RPMI8226 (cell line): ENCODE measurements around the gene LGI4.
A peak's percentile ranks its signal among the peaks of the same experiment; 100 is the strongest.
"Not testable (repeated sequence)": the region's sequence is repeated elsewhere in the genome, so short reads cannot be mapped to it uniquely, and the experiment has no call there.

ENCODE experiments used
- DNase-seq: peaks from one replicate; pipeline ENCODE4 v3.0.0-alpha.2; 2015

The LGI4 gene

DNA sequence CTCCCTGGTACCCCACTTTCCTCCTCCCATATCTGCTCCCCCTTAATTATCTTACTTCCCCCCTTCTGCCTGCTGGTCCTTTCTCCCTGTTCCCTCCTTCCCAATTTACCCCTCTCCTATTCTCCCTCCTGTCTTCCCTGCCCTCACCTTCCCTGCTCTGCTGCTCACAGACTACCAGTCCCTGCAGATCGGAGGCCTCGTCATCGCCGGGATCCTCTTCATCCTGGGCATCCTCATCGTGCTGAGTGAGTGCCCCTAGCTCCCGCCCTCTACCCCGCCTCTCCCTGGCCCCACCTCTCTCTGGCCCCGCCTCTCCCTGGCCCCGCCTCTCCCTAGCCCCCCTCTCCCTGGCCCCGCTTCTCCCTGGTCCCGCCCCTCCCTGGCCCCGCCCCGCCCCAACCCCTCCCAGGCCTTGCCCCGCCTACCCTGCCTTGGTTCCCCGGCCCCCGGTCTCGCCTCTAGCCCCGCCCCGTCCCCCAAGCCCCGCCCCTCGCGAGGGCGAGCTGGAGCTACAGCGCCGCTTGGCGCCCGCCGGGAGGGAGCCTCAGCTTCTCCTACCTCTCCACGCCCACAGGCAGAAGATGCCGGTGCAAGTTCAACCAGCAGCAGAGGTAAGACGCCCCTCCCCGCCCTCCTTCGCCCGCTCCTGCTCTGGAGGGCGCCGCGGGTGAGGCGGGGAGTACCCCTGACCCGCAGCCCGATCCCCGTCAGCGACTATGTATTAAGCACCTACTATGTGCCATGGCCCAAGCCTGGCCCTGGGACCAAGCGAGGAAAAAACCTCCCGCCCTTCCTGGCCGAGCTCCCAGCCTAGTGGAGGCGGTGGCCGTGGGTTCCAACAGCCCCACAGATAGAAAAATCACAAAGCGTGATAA is 6.3 kb upstream of the LGI4 start:
- peak; percentile 91 for DNase-seq

DNA sequence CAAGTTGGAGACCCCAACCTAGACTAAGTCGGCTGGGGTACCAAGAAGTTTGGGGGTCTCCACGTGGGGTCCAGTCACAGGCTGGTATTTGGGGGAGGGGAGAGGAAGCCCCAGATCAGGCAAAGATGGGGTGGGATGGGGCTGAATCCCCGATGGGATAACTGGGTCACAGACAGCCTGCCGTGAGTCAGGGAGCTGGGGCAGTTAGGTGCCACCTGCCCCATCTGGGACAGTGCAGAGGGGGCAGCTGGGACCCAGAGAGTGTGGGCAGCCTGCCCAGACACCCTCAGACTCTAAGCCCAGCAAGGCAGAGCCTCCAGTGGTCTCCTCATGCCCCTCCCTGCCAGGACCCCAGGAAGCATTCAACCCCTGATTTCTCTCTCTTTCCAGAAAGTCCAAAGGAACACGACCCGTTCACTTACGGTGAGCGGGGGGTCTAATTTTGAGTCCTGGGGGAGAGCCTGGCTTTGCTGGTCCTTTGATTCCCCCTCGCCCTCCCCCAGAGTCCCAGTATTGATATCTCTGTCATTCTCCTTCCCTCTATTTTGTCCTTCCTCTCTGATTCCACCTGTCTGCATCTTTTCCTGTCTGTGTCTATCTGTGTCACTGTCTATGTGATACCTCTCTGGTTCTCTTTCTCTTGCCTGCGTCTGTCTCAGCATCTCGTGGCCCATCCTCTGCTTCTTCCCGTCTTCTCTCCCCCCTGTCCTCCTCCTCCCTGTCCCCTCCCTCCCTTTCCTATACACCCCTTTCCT is 5.5 kb upstream of the LGI4 start:
- DNase-seq, result no peak

DNA sequence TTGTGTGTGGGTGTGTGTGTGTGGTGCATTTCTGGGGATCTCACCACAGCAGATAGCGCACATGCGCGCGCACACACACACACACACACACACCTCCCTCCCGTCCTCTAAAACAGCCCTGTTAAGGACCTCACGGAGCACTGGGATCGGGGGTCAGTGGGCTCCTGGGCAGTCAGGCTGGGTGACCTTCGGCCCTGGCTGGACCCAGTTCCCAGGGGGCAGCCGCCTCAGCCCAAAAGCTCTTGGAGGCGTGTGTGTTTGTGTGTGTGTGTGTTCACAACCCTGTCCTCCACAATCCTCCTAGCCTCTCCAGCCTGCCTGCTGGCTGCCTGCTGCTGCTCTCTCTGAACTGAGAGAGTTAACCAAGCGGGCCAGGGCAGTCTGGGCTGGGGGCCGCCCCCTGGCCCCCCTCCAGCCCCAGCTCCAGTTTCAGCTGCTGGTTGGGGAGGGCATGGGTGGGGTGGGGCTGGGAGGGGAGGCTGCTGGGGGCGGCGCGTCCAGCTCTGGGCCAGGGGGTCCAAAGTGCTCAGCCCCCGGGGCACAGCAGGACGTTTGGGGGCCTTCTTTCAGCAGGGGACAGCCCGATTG is 3.5 kb upstream of the LGI4 start, which contains the start of gene FXYD1:
Gene FXYD1 (plus strand): TSS at position 520 of the 588 bp plus-strand sequence. CDS start 1,256 bp downstream, outside the sequence.
- DNase-seq, result no peak

DNA sequence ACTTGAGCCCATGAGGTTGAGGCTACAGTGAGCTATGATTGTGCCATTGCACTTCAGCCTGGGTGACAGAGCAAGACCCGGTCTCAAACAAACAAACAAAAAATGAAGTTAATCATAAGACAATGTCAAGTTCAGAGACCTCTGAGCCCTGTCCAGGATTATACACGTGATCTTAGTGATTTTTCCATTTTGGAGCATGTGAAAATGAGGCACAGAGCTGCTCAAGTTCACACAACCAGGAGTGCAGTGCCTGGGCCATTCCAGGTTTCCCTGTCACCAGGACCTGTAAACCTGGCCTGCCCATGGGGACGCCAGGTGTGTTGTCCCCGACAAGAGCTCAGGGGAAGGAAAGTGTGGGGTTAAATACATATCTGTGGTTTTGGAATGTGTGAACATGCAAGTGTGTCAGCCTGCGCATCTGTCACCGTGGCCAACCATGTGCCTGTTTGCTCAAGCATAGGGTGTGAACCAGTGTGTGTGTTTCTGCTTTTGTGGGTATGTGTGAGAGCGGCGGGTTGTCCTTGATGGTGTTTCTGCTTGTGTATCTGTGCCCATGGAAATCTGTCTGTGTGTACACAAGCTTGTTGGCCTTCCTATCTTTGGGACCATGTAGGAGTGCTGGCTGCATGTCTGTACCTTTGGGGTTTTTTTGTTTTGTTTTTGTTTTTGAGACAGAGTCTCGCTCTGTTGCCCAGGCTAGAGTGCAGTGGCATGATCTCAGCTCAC is 2.3 kb upstream of the LGI4 start:
- no peak for DNase-seq

DNA sequence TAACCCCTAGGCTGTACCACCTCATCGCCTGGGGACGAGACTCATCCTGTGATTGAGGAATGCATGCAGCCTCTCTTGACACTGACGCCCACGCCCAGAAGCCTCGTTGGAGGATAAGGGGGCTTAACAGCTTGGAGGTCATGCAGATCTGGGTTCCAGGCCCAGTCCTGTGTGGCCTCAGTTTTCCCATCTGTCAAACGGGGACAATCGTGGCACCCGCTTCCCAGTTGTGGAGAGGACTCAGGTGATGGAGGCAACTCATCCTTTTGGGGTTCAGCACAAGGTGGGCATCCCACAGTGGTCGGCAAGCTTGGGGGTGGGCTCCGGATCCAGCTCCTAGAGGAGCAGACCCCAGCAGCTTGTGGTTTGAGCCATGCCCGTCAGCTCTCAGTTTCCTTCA is 1.4 kb upstream of the LGI4 start:
- no peak for DNase-seq

DNA sequence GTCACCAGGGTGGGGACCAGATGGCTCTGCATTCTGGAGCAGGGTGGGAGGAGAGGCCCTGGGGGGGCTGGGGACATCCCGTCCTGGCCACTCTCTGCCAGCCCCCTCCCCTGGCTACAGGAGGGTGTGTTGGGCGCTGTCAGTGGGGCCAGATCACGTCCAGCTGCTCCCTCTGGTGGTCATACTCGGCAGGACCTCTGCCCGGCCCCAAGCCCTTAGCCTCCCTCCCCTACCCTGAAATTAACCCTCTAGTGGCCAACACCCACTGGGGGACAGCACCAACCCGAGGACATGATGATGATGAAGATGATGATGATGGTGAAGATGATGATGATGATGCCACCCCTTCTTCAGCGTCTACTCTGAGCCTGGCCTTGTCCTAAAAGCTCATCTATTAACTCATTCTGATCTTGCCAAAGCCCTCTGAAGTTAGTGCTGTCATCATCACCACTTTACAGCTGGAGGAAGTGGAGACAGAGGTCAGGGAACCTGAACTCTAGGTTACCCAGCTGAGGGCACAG is 590 bp upstream of the LGI4 start:
- DNase-seq, result peak; percentile 64

DNA sequence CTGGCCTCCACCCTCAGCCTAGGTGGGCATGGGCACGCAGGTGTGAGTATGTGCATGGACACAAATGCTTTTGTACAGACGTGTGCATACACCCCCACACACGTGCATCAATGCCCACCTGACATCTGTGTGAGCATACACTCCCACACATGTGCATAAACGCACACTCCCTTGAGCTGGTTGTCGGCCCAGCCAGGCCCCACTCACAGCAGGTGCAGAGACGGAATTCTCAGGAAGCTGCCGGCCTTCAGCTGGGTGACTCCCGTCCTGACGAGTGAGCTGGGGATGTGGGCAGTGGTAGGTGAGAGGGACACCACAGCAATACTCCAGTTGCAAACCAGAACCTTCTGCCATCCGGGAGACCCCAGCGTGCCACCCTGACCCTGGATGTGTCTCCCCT is 1.0 kb downstream of the LGI4 start:
- DNase-seq, result no peak

DNA sequence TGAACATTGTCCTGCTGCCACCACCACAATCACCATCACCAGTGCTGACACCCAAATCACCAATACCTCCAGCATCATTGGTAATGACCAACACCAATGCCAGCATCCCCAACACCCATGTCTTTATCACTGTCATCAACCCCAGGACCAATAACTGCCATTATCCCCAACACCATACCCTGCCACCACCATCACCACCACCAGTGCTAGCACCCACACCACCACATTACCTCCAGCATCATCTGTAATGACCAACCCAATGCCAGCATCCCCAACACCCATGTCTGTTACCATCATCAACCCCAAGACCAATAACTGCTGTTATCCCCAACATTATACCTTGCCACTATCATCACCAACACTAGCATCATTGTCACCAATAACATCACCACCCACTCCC is 2.6 kb downstream of the LGI4 start:
- DNase-seq, result no peak

DNA sequence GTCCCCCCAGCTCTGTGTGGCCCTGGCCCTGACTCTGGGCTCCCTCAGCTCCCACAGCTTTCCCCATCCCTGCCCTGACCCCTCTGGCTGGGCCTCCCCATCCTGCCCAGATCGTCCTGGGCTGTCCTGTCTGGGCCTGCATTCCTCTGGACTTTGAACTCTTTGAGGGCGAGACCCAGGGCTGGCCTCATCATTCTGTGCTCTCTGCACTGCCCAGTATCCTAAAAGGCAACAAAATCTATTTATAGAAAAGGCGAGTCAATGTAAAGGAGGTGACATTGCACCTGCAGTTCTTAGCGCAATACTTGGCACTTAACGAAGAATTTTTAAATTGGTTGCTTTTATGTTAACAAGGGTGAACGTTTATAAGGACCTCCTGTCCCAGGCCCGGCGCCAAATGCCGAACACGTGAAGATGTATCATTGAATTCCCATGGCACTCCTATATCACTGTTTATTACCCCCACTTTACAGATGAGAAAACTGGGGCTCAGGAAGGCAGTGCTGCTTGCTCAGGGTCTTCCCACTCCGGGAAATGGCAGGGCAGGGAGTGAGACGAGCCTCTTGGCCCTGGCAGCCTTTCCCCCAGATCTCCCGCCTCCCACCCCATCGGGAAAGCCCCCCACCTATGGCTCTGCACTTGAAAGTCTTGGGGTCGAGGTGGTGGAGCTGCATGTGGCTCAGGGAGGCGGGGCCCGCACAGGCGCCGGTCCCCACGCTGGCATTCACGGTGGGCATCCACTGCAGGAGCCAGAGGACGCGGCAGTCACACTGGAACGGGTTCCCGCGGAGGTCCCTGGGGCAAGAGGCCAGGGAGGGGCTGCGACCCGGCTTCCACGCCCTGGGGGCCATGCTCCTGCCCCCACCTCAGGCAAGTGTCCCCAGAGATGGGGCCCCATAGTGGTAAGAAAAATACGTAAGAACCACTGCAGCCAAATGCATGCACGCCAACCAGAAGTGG is 3.8 kb downstream of the LGI4 start:
- no peak for DNase-seq

DNA sequence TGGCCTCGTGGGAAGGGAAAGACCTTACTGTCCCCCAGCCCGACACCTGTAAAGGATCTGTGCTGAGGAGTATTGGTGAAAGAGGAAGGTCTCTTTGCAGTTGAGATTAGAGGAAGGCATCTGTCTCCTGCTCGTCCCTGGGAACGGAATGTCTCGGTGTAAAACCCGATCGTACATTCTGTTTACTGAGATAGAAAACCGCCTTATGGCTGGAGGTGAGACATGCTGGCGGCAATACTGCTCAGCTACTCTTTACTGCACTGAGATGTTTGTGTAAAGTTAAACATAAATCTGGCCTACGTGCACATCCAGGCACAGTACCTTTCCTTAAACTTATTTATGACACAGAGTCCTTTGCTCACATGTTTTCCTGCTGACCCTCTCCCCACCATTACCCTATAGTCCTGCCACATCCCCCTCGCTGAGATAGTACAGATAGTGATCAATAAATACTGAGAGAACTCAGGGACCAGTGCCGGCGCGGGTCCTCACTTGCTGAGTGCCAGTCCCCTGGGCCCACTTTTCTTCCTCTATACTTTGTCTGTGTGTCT is 5.1 kb downstream of the LGI4 start:
- DNase-seq, result not testable (repeated sequence)

DNA sequence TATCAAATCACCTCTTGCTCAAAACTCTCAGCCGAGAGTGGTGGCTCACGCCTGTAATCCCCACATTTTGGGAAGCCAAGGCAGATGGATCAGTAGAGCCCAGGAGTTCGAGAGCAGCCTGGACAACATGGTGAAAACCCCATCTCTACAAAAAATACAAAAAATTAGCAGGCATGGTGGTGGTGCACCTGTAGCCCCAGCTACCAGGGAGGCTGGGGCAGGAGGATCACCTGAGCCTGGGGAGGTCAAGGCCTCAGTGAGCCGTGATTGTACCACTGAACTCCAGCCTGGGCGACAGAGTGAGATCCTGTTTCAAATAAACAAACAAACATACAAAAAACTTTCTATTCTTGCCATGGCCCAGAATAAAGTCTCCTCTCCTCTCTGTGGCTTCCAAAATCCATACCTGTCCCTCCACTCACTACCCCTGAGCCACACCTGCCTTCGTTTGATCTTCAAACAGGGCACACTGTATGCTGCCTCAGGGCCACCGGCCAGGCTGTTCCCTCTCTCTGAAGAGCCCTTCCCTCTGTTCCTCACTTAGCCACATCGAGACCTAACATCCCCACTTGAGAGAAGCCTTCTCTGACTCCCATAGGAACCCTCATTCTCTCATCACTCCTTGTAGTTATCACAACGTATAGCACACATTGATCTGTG is 6.3 kb downstream of the LGI4 start:
- DNase-seq, result no peak

DNA sequence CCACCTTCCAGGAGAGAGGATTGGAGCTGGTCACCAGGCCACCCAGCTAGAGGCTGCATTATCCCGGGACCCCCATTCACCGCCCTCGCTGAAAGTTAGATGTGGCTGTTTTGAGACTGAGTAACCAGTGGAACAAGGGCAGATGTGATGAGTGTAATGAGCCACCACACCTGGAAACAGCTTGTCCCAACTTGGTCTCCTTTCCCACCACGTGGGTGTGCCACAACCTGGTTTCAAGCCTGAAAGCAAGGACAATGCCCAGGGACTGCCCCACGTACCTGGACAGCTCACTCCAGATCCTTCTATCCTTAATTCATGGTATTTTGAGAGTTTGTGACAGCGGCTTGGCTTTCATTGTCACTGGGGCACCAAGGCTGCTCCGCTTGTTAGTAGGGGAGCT is 7.0 kb downstream of the LGI4 start:
- no peak for DNase-seq

DNA sequence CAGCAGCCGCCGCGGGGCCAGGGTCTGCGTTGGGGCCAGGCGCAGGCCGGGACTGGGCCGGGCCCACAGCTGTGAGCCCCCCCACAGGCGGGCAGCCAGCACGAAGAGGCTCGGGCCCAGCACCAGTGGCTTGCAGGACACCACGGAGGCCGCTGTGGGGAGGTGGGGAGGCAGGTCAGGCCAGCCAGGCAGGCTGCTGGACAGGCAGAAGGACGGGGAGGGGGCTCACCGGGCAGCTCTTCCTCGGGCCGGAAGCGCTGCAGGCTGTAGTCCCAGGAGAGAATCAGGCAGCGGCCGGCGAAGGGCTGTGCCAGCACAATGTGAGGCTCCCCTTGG is 8.3 kb downstream of the LGI4 start:
- DNase-seq, result no peak

DNA sequence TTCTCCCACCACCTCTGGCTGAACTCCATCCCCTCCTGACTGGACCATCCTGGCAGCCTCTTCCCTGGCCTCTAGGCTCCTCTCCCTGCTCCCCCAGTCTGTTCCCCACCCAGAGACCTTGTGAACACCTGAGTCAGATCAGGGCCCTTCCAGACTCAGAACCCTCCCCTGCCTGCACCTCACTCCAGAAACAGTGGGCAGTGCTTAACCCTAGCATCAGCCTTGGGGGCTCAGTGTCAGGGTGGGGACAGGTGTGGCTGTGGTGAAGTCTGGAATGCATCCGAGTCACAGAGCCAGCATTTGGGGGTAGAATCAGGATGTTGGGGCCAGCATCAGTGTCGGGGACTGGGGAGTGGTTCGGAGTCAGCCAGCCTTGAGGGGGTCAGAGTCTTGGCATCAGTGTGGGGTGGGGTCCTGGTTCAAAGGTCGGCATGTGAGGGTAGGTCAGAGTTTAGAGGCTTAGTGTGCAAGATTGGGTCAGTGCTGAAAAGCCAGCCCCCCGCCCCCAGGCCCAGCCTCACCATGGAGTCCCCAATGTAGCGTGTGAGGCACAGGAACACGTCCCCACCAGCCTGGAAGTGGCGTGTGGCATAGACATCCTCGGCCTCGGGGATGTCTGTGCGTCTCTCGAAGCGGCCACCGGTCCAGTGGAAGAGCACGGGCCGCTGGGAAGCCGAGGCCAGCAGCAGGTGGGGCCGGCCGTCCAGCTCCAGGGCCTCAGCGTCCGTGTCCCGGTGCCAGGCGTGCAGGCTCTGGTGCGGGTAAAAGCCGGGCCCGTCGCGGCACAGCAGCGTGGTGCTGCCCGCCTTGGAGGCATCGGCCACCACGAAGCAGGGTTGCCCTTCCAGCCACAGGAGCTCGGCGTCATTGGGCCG is 8.9 kb downstream of the LGI4 start:
- no peak for DNase-seq

DNA sequence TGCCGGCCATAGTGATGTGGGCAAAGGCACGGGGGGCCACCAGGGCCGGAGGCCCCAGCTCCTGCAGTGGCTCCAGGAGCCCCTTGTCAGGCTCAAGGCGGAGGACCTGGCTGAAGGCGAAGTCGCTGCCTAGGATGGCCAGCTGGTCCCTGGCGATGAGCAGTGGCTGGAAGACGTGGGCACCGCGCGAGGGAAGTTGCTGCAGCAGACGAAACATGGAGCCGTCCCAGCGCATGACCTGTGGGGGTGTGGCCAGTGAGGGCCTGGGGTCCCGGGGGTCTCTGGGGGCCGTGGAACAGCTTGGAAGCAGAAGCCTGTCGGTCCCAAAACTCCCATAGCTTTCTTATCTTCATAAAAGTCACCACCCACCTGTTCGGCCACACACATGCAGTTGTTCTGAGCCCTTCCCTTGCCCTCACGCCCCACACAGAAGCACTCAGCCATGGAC is 9.6 kb downstream of the LGI4 start:
- DNase-seq, result no peak

DNA sequence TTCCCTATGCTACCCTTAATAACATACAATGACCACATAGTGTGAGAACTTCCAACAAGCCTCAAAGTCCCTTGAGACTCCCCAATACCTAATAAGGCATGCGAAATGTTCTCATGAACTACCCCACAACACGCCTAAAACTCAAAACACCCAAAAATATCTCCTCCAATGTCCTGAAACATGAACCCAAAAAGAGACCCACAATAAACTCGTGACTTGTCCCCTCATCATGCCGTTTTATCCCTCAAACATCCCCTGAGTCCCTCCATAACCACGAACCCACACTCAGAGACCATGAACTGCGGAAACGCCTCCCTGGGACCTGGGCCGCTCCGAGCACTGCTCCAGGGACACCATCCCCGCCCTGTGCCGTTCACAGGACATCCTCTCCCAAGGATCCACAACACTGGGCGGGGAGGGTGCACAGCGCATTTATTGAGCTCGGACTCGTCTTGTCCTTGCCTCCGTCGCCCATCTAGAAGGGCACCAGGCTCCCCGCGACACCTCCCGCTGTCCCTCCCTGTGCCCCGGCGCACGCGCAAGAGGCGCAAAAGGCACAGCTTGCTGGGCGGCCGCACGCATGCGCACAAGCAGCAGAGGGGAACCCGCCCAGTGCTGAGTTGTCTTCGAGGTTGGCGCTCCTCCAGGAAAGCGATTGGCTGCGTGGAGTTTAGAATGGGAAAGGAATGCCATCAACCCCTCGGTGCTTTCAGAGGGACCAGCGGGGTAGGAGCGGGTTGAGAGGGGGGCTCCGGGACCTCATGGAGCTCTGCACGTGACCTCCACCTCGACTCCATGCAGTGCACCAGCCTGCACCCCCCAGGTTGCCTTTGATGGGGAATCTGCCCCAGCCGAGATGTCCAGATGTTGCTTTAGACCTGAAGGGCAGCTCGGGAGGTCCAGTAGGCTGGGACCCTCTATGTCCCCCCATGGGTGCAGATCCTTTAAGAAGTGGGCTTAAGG is 10.5 kb downstream of the LGI4 start:
- peak; percentile 86 for DNase-seq

DNA sequence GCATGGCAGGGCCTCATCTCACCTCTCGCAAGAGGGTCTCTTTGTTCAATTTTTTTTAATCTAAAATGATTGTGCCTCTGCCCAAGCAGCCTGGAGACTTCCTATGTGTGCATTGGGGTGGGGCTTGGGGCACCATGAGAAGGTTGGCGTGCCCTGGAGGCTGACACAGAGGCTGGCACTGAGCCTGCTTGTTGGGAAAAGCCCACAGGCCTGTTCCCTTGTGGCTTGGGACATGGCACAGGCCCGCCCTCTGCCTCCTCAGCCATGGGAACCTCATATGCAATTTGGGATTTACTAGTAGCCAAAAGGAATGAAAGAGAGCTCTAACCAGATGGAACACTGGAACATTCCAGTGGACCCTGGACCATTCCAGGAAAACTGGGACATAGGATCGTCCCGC is 11.3 kb downstream of the LGI4 start:
- no peak for DNase-seq
